HG03159 (cell line): ENCODE measurements around the gene KREMEN1.
"Not testable (repeated sequence)": the region's sequence is repeated elsewhere in the genome, so short reads cannot be mapped to it uniquely, and the experiment has no call there.

Source experiments
- ATAC-seq: cut with Tn5 transposase; IDR thresholded peaks from one replicate; pipeline ENCODE4 v1.9.1; 2021; ENCODE audit warnings: mild to moderate bottlenecking, moderate library complexity; ENCODE audit not compliant: unreplicated experiment

Gene KREMEN1

GRCh38 chr22:29098296-29098695 is 25.5 kb downstream of the KREMEN1 start:
- ATAC-seq, result no peak

DNA sequence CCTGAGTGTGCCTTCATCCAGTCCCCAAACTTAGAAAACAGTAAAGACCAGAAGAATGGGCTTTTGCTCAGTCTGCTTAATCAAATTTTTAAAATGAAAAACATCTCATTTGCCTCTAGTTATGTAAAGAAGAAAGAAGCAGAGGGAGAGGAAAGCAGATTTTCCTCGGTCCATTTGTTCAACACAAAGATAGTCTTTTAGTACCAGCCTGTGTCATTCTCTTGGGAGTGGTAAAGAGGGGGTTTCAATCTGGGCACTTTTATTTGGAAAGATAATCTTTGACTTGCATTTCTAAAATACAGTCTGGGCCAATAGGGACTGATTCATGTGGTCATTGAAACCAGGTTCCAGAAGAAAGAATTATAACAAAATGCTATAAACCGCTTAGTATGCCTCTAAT is 29.5 kb downstream of the KREMEN1 start:
- ATAC-seq, result no peak

DNA sequence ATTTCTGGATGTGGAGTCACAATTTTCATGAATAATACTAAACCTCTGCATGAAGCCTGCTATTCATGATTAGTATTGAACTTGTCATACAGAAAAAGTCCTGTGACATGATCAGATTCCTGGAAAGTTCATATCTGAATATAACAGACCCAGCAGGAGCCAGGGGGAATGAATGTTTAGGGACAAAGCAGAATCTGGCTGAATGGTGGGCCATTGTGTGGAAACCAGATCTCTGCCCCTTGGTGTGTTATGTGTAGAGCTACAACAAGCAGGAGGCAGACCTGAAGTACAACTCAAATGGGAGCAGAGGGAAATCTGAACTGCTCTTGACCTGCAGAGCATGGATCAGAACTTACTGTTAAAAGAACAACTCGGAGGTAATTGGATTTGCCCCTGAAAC is 30.3 kb downstream of the KREMEN1 start:
- no peak for ATAC-seq

DNA sequence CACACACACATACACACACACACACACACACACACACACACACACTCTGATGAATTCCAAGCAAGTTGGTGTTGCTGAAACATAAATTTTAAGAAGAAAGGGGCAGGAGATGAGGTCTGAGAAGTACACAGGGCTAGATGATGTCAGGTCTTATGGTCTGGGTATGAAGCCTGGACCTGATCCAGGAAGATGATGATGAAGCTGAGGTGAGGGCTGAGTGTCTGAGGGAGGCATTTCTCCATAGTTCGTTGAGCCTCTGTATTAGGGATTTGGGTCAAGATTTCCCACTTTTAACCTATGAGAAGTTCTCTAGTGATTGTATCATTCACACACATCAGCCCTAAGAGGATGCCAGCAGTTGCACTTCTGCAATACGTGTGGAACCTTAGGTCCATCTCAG is 32.6 kb downstream of the KREMEN1 start:
- no peak for ATAC-seq

DNA sequence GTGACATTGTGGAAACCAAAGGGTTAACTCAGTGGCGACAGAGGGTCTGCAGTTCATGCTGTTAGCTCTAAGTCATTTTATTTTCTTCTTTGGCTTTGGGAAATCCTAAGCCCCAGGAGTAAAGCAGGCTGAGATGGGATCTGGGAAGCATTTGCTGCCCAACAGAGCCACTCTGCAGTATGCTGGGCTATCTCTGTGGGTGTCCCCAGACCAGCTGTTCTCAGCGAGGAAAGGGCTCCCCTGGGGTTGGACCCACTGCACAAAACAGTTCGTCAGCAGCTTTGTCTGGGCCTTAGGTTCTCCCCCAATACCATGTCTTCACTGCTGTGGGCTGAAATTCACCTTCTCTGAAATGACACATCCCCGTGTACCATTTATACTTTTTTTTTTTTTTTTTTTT is 34.0 kb downstream of the KREMEN1 start:
- ATAC-seq, result no peak

DNA sequence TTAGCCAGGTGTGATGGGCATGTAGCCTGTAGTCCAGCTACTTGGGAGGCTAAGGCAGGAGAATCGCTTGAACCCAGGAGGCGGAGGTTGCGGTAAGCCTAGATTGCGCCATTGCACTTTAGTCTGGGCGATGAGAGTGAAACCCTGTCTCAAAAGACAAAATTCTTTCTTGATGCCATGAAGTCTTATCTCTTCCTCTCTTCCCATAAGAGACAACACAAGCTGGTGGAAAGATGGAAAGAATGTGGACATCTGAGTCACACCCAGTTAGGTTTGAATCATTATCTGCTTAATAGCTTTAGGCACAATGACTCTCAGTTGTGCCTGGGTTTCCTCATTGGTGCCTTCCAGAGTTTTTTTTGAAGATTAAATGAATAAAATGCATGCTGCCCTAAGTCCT is 35.3 kb downstream of the KREMEN1 start:
- ATAC-seq, result no peak

GRCh38 chr22:29109822-29110221 is 37.0 kb downstream of the KREMEN1 start:
- ATAC-seq, result no peak

DNA sequence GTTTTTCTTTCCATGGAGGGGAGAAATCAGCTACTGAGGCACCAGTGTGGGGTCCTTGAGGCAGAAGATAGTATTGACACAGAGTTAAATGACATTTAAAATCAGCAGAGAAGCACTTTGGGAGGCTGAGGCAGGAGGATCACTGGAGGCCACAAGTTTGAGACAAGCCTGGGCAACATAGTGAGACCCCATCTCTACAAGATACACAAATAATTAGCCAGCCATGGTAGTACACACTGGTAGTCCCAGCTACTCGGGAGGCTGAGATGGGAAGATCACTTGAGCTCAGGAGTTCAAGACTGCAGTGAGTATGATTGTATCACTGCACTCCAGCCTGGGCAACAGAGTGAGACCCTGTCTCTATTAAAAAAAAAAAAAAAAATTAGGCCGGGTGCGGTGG is 38.1 kb downstream of the KREMEN1 start:
- ATAC-seq, result no peak

GRCh38 chr22:29112121-29112520 is 39.3 kb downstream of the KREMEN1 start:
- no peak for ATAC-seq

DNA sequence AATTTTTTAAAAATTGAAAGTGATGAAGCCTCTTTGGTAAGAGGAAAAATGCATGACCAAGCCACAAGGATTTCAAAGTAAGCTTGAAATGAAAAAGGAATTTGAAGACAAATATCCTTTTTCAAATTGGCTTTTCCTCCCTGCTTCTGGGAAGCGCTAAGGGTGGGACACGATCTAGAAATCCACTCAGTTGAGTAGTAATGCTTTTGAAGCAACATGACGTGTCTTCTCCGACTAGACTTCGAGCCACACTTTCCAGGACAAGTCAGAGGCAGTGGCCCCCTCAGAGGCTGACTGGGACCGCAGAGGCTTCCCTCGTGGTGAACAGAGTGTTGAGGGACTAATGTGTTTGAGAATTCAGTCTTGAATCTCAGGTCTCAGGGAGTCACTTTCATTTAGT is 39.8 kb downstream of the KREMEN1 start:
- ATAC-seq, result no peak

DNA sequence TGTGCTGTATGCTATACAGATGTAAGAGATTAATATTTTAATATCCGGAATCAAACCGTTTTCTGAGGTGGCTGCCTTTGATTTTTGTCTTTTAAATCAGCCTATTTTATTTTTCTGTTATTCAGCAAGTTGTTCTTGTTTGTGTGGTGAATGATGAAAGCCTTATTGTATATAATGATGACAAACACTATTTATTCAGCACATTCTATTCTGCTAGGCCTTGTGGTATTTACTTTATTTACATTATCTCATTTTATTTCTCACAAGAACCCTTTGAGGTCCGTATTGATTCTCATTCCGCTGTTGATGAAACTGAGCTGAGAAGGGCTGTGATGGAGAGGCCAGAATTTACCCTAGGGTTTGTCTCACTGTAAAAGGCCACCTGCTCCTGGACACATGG is 40.5 kb downstream of the KREMEN1 start:
- ATAC-seq, result no peak

GRCh38 chr22:29114392-29114791 is 41.6 kb downstream of the KREMEN1 start:
- ATAC-seq, result no peak

GRCh38 chr22:29115682-29116288 is 43.0 kb downstream of the KREMEN1 start:
- no peak for ATAC-seq

DNA sequence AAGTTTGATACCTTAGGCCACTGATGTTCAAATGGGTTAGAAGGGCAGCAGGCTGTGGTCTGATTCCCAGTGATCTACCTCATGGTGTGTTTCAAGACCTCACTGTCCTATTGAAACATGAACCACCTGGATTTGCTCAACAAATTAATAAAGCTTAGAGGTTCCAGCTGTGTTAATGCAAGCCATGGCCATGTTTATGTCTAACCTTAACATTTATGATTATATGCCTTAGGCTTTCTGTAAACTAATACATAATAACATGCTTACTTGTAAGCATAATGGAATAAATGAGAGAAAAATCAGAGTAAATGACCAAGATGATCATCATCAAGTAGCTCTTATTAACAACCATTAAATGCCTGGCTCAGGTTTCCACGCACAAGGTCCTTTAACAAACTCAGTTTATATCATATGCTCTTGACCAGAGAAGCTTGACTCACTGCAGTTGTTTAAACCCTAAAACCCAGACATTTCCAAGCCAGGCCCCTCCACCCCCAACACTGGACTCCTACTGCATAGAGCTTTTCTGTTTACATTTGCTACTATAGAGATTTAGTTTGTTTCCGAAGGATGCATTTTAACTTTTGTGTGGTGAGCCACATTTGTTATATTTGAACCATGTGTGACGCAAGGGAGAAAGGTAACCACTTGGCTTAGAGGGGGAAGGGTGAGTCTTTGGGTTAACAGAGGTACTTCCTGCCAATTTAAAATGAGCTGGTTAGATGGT is 43.7 kb downstream of the KREMEN1 start:
- ATAC-seq, result no peak

DNA sequence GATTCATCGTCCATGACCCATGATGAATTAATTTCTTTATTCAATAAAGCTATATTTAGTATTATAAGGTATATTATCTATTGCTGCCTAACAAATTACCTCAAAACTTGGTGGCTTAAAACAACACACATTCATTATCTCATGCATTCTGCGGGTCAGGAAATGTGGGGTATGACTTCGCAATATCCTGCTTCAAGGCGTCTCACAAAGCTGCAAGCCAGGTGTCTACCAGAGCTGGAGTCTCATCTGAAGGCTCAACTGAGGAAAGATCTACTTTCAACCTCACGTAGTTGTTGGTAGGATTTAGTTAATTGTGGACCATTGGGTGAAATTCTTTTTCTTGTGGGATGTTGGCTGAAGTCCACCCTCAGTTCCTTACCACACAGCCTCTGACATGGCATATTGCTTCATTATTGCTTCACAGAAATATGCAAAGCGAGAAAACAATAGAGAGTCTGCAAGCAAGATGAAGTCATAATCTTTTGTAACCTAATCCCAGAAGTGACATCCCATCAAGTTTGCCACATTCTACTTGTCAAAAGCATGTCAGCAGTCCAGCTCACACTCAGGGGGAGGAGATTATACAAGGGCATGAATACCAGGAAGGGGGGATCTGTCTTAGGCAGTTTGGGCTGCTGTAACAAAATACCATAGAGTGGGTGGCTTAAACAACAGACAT is 45.1 kb downstream of the KREMEN1 start:
- ATAC-seq, result no peak

DNA sequence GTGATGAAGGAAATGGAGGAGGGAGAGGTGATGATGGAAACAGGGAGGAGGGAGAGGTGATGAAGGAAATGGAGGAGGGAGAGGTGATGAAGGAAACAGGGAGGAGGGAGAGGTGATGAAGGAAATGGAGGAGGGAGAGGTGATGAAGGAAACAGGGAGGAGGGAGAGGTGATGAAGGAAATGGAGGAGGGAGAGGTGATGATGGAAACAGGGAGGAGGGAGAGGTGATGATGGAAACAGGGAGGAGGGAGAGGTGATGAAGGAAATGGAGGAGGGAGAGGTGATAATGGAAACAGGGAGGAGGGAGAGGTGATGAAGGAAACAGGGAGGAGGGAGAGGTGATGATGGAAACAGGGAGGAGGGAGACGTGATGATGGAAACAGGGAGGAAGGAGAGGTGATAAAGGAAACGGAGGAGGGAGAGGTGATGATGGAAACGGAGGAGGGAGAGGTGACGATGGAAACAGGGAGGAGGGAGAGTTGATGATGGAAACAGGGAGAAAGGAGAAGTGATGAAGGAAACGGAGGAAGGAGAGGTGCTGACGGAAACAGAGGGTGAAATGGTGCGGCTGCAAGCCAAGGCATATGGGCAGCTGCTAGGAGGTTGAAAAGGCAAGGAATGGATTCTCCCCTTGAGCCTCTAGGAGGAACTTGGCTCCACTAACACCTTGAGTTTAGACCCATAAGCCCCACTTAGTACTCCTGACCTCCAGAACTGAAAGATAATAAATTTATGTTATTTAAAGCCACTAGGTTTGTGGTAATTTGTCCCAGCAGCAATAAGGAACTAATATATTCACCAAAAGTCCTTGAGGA is 47.5 kb downstream of the KREMEN1 start:
- ATAC-seq, result not testable (repeated sequence)

DNA sequence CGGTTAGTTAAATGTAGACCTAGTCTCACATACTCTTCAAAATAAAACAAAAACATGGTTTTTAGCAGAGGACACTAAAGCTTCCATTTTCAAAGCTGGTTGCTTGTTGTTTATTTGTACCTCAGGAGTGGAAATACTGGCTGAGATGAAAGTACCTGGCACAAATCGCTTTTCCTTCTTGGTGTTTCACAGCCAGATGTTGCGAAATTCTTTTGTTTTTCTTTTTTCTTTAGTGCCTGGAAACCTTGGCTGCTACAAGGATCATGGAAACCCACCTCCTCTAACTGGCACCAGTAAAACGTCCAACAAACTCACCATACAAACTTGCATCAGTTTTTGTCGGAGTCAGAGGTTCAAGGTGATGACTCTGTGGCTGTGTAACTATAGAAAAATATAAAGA is 48.3 kb downstream of the KREMEN1 start:
- ATAC-seq, result no peak

DNA sequence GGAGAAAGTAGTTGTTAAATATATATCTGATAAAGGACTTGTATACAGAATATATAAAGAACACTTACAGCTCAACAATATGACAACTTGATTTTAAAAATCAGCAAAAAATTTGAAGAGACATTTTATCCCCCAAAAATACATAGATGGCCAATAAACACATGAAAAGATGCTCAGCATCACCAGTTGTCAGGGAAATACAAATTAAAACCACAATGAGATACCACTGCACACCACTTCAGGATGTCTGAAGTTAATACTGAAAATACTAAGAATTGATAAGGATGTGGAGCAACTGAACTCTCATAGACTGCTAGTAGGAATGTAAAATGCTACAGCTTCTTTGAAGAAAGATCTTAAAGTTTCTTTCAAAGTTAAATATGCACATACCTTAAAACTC is 49.2 kb downstream of the KREMEN1 start:
- ATAC-seq, result no peak

- ATAC-seq, result no peak
Measured at GRCh38 chr22:29124777-29125442, 52.1 kb downstream of the KREMEN1 start.

DNA sequence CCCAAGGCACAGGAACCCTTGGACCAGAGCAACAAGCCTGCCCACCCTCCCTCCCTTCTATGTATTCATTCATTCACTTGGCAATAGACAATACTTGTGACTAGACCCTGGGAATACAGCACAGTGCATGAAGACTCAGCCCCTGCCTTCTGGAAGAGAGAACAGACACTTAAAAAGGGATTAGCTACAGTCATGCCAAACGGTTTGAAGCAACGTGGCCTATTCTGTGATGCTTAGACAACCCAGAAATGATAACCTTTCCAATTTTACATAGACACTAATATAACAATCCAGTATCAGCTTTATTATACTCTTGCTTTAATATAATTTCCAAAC is 52.6 kb downstream of the KREMEN1 start:
- ATAC-seq, result no peak

- ATAC-seq, result no peak
Measured at GRCh38 chr22:29125844-29126243, 53.0 kb downstream of the KREMEN1 start.
